ENCODE measurements around the gene RNF13.

DNA sequence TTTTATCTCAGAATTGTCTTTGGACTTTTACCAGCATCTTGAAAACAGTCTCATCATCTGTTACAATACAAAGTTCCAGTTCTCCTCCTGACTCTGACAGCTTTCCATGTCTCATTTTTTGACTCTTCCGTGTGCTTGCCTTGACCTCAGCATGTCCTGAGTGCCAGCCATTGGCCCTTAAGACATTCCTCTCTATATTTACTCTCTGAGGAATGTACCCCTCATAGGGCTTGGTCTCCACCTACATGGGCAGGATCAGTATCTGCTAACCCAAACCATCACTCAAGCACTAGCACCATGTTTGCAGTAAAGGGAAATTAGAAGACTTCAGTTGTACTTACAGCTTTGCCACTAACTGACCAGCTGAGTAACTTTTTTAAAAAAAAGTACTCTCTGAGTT lies 36.8 kb upstream of the RNF13 start:
- no peak for TF ChIP-seq CTCF (IDR thresholded peaks at IDR 0.05; ENCODE audit: insufficient read depth, low read length, poor library complexity, severe bottlenecking)
- no peak for TF ChIP-seq EZH2phosphoT487 (conservative IDR thresholded peaks at IDR 0.05; ENCODE audit: low read length)
